SJSA1 (cell line): ENCODE data around the gene ATP1A2. TPM values are rescaled to one million over a fixed set of nuclear protein-coding genes. Genes with fewer than 3 reads are reported as not detected.

ENCODE experiments used
- DNase-seq, 2 experiments: peaks; one replicate each; pipeline ENCODE4 v3.0.0-alpha.2; 2015 to 2020; ENCODE audit warnings: low spot score in 2 of 2, low read depth in 1 of 2
- H3K27ac ChIP-seq: fragments of 250-450 bp; sonication (Bioruptor Pico); 2 replicates; pipeline ENCODE4 v1.5.1; 2020; ENCODE audit warnings: mild to moderate bottlenecking, moderate library complexity
- H3K27me3 ChIP-seq: fragments of 250-450 bp; sonication (Bioruptor Pico); replicated peaks from 2 replicates; pipeline ENCODE4 v1.5.1; 2020; ENCODE audit warnings: mild to moderate bottlenecking, moderate library complexity
- H3K36me3 ChIP-seq: fragments of 250-450 bp; sonication (Bioruptor Pico); 2 replicates; pipeline ENCODE4 v1.5.1; 2020; ENCODE audit warnings: mild to moderate bottlenecking
- H3K4me1 ChIP-seq: fragments of 250-450 bp; sonication (Bioruptor Pico); replicated peaks from 2 replicates; pipeline ENCODE4 v1.6.1; 2021; ENCODE audit warnings: mild to moderate bottlenecking
- H3K4me3 ChIP-seq: fragments of 250-450 bp; sonication (Bioruptor Pico); 2 replicates; pipeline ENCODE4 v1.5.1; 2020; ENCODE audit warnings: mild to moderate bottlenecking
- H3K9me3 ChIP-seq: fragments of 250-450 bp; sonication (Bioruptor Pico); replicated peaks from 2 replicates; pipeline ENCODE4 v1.5.1; 2020; ENCODE audit warnings: mild to moderate bottlenecking
- total RNA-seq: library from RNA; depleted of rRNA; stranded (reverse); fragments of >200 nt; shearing (Covaris generic); gene quantifications from 2 replicates; pipeline ENCODE4 v1.2.3, GENCODE V29; 2014; rRNA removed

The ATP1A2 gene
- total RNA-seq, result 1.2 TPM in 1 of 2 replicates, not detected in the other

DNA sequence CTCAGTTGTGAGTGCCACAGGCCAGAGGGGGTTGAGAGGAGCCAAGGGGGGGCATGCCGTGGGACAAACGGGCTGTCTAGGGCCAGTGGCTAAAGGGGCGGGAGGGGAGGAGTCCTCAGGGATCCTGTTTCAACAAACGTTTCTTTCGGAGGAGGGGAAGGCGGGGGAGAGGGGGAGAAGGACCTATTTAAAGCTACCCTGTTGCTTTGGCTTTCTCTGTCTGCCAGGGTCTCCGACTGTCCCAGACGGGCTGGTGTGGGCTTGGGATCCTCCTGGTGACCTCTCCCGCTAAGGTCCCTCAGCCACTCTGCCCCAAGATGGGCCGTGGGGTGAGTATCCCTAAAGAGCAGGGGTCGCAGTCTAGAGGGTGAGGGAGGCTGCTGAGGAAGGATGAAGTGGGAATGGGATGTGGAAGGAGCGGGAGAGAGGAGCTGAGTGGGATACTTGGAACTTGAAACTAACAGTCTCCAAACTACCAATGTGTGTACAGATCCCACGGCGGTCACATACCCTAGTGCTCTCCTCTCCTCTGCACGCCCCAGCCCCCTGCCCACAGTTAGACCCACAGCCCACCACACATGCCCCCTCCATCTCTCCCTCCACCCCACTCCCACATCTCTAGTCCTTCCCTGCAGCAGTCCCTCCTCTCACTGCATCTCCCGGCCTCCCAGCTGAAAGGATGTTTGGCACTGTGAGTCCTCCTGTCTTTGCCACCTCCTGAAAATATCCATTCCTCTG, at the start of gene ATP1A2:
Gene ATP1A2, plus strand, starts transcription at position 215 of the 738 bp plus-strand sequence. Its CDS starts 103 bp downstream, at position 318.
- Histone ChIP-seq H3K4me3 (no peak within 1 kb of the TSS), H3K36me3 (no peaks in the 10 kb centered on the region), H3K4me1 (no peaks in the 10 kb centered on the region), H3K27me3 (no peaks in the 10 kb centered on the region), H3K9me3 (no peaks in the 10 kb centered on the region), H3K27ac (no peak within 1 kb of the TSS)
- no peak for DNase-seq

- Histone ChIP-seq H3K4me1 (peaks cover 8% of the 10 kb centered on the region), H3K4me3 (no peak overlapping the region), H3K27me3 (peaks cover 72% of the 10 kb centered on the region), H3K27ac (no peak overlapping the region), H3K9me3 (no peaks in the 10 kb centered on the region), H3K36me3 (no peaks in the 10 kb centered on the region)
- no peak for DNase-seq
These were observed 48.5 kb upstream of the ATP1A2 start for GRCh38 chr1:160066829-160067745.

DNA sequence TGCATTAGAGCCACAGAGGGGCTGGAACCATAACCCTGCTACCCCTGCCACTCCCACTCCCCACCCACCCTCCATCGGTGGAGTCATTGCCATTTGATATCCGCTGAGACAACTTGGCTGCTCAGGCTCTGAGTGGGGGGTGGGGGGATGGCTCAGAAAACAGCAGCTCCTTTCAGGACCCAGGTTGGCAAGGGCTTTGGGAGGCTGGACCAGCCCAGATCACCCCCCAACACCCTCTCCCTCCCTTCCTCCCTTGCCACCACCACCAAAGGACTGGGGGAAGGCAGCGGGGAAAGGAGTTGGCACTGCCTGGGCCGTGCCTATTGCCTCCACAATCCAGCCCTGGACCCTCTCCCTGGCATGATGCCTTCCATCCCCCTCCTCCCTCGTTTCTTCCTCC, 47.3 kb upstream of the ATP1A2 start:
- peaks cover 69% of the 10 kb centered on the region for H3K27me3 ChIP-seq
- no peak overlapping the region for H3K27ac ChIP-seq
- DNase-seq, result no peak
- H3K9me3 ChIP-seq, result no peaks in the 10 kb centered on the region
- H3K4me1 ChIP-seq, result peaks cover 8% of the 10 kb centered on the region
- no peaks in the 10 kb centered on the region for H3K36me3 ChIP-seq
- no peak overlapping the region for H3K4me3 ChIP-seq

DNA sequence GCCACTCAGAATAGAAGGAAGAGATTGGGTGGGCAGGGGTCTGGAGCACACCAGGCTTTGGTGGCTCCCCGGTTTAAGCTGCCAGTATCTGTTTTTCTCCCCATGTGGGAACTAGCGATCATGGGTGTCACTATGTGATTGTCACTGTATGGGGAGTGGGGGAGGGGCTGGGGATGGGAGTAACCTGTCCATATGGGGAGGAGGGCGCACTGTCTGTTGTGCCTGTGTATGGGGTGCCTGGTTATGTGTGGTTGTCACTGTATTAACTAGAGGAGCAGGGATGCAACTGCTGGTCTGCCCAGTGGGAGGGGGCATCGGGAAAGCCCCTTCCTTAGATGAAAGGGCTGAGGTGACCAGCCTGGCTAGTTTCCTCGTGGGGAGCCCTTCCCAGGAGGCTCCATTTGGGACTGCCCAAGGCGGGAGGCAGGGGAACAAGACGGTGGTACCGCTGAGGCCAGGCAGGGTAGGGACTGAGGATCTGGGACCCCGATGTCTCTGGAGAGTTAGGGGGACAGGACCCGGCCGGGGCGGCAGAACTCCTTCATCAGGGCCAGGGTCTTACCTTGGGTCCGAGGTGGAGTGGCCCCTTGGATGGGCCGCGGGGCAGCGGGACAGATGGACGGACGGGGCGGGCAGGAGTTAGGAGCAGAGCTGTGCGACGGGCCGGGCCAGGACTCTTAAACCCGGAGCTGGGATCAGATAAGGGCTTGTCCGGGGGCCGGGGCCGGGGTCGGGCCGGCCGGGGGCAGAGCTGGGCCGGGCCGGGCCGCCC, 45.9 kb upstream of the ATP1A2 start, which contains the start of gene KCNJ10:
Gene KCNJ10, minus strand, starts transcription at position 701 of the 772 bp plus-strand sequence. CDS start 27,628 bp downstream, outside the sequence.
- no peaks in the 10 kb centered on the region for H3K36me3 ChIP-seq
- peaks cover 65% of the 10 kb centered on the region for H3K27me3 ChIP-seq
- peaks cover 8% of the 10 kb centered on the region for H3K4me1 ChIP-seq
- no peaks in the 10 kb centered on the region for H3K9me3 ChIP-seq
- DNase-seq, result no peak
- H3K4me3 ChIP-seq, result peak within 1 kb of the TSS; percentile 33
- no peak within 1 kb of the TSS for H3K27ac ChIP-seq

DNA sequence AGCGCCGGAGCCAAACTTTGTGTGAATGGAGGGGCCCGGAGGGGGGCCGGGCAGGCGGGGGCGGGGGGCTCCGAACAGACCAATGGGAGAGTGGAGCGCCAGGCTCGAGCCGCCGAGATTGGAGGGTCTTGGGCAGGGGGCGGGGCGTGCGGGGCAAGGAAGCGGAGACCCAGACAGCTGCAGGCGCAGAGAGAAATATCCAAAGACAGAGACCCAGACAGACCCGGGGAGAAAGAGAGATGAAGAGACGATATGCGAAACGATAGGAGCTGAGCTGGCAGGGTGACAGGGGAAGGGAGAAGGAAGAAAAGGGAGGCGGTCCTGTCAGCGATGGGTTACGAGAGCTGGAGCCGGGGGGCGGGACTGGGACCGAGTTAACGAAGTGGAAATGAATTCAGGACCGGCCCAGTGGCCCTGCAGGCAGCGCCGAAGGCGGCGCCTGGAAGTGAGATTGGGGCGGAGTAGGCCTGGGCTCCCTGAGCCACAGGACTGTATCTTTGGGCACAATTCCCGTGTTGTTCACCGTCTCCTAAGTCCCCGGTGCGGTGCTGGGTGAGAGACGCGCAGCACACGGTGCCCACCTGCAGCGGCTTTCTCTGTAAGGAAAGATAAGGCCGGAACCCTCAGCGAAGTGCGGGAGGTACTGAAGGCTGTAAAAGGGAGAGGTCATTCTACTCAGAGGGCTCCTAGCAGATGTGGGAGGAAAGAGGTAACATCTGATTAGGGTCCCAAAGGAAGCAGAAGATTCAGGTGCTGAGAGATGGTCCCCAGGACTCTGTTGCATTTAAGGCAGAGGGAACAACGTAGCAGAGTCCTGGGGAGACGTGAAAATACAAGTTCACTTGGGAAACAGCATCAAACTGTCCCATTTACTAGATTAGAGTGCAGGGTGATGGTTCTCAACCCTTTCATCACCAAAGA, 45.1 kb upstream of the ATP1A2 start:
- no peaks in the 10 kb centered on the region for H3K9me3 ChIP-seq
- peaks cover 72% of the 10 kb centered on the region for H3K27me3 ChIP-seq
- DNase-seq, result peak; percentile 34 to 71
- peak overlapping the region; percentile 33 for H3K4me3 ChIP-seq
- no peaks in the 10 kb centered on the region for H3K36me3 ChIP-seq
- H3K4me1 ChIP-seq, result peaks cover 8% of the 10 kb centered on the region
- no peak overlapping the region for H3K27ac ChIP-seq

- peaks cover 73% of the 10 kb centered on the region for H3K27me3 ChIP-seq
- no peaks in the 10 kb centered on the region for H3K9me3 ChIP-seq
- DNase-seq, result no peak
These were observed 44.3 kb upstream of the ATP1A2 start for GRCh38 chr1:160071289-160071688.

DNA sequence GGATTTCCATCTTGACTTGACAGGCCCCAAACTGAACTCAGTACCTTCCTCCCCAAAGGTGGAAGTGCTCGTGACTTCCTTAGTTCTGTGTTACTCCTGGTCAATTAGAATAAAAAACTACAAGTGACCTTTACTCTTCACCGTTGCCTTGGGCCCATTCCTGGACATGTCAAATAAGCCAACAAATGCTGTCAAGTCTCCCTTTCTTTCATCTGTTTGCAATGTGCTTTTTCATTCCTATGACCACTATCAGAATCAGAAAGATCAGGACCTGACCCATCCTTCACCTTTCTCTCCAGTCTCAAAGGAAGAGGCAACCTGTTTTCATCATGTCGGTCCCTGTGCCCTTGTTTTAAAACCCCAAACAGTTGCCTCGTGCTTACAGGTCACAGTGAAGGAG, 40.7 kb upstream of the ATP1A2 start:
- no peak overlapping the region for H3K4me3 ChIP-seq
- H3K27ac ChIP-seq, result no peak overlapping the region
- H3K36me3 ChIP-seq, result no peaks in the 10 kb centered on the region
- no peak for DNase-seq
- H3K27me3 ChIP-seq, result peaks cover 72% of the 10 kb centered on the region
- no peaks in the 10 kb centered on the region for H3K9me3 ChIP-seq
- peaks cover 6% of the 10 kb centered on the region for H3K4me1 ChIP-seq

More at GRCh38 chr1:160071289-160071688, 44.3 kb upstream of the ATP1A2 start:
- Histone ChIP-seq H3K4me1 (peaks cover 8% of the 10 kb centered on the region), H3K36me3 (no peaks in the 10 kb centered on the region), H3K4me3 (no peak overlapping the region), H3K27ac (no peak overlapping the region)

GRCh38 chr1:160075836-160076235, 39.7 kb upstream of the ATP1A2 start:
- no peak overlapping the region for H3K4me3 ChIP-seq
- no peak overlapping the region for H3K27ac ChIP-seq
- H3K9me3 ChIP-seq, result no peaks in the 10 kb centered on the region
- peaks cover 75% of the 10 kb centered on the region for H3K27me3 ChIP-seq
- no peaks in the 10 kb centered on the region for H3K36me3 ChIP-seq
- peaks cover 6% of the 10 kb centered on the region for H3K4me1 ChIP-seq
- DNase-seq, result no peak

- H3K27ac ChIP-seq, result no peak overlapping the region
- DNase-seq, result no peak
- peaks cover 73% of the 10 kb centered on the region for H3K27me3 ChIP-seq
These were observed 39.3 kb upstream of the ATP1A2 start for GRCh38 chr1:160076295-160076694.

DNA sequence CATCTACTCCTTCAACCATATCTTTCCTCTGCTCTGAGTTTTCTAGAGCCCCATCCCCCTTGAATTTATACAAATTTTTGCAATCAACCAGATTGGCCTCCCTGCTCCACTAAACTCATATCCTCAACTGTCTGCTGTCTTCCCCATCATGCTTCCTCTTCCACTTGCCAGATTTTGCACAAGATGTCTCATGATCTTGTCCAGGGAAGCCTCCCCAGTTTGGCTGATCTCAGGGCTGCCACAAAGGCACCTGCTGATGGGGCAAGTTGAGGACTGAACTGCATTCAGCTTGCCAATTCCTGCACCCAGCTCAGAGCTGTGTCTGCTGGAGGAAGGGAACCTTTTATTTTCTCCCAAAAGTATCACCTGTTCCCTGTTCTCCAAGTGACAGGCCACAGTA, 38.1 kb upstream of the ATP1A2 start:
- H3K4me3 ChIP-seq, result no peak overlapping the region
- peaks cover 9% of the 10 kb centered on the region for H3K4me1 ChIP-seq
- no peak for DNase-seq
- peaks cover 73% of the 10 kb centered on the region for H3K27me3 ChIP-seq
- H3K27ac ChIP-seq, result no peak overlapping the region
- H3K9me3 ChIP-seq, result no peaks in the 10 kb centered on the region
- H3K36me3 ChIP-seq, result no peaks in the 10 kb centered on the region

More at GRCh38 chr1:160076295-160076694, 39.3 kb upstream of the ATP1A2 start:
- Histone ChIP-seq H3K4me3 (no peak overlapping the region), H3K4me1 (peaks cover 9% of the 10 kb centered on the region), H3K9me3 (no peaks in the 10 kb centered on the region), H3K36me3 (no peaks in the 10 kb centered on the region)

DNA sequence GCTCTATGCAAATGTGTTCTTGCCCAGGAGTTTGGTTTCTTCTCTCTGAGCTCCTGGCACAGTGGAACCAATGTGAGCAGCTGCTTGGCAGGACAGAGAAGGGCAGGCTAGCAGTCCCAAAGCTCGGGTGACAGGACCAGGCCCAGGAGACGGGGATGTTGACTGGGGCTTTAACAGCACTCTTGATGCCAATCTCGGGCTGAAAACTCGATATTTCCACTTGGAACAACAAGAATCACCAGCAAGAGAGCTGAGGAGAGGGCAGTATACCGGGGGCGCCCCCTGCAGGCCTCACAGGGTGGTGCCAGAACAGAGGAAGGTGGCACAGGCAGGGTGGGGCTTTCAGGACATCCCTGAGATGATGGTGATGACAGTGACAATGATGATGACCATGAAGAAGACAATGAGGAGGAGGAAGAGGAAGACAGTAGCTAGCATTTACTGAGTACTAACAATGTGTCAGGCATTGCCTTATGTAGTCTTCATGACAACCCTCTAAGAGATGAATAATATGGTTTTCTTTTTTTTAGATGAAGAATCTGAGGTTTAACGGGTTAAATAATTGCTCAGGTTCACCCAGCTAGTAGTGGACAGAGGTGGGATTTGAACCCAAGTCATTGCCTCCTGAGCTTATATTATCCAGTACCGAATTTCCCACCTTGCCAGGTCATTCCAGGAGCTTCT, 36.9 kb upstream of the ATP1A2 start:
- Histone ChIP-seq H3K36me3 (no peaks in the 10 kb centered on the region), H3K4me1 (peaks cover 9% of the 10 kb centered on the region), H3K4me3 (no peak overlapping the region), H3K9me3 (no peaks in the 10 kb centered on the region), H3K27me3 (peaks cover 78% of the 10 kb centered on the region), H3K27ac (no peak overlapping the region)
- peak in 1 of 2 experiments; percentile 30 for DNase-seq

DNA sequence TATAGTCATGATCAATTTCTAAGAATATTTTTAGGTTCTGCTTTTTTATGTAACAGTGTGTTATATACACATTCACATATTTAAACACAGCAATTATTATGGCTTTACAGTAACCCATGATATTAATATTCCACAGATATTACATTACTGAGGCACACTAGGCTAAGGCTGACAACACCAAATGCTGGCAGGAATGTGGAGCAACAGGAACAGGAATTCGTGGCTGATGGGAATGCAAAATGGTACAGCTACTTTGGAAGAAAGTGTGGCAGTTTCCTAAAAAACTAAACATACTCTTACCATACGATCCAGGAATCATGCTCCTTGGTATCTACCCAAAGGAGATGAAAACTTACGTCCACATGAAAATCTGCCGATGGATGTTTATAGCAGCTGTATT, 36.1 kb upstream of the ATP1A2 start:
- Histone ChIP-seq H3K9me3 (no peaks in the 10 kb centered on the region), H3K36me3 (no peaks in the 10 kb centered on the region), H3K27ac (no peak overlapping the region), H3K4me3 (no peak overlapping the region), H3K4me1 (peaks cover 15% of the 10 kb centered on the region), H3K27me3 (peaks cover 83% of the 10 kb centered on the region)
- DNase-seq, result no peak
